ENCODE data around the gene GOLM1. TPM values are rescaled to one million over a fixed set of nuclear protein-coding genes. Genes with fewer than 3 reads are reported as not detected.

Gene GOLM1
- total and polyA plus RNA-seq, 2 donors (not counting 3 experiments of a cell fraction or from before 2014, with no cell fraction given): 49.8 to 108 TPM

GRCh38 chr9:86116425-86116824, 17.1 kb upstream of the GOLM1 start:
- no peak for TF ChIP-seq GATA2 (IDR thresholded peaks at IDR 0.05; ENCODE audit: insufficient read depth, insufficient read length, low read depth, low read length)
- TF ChIP-seq FOS (IDR thresholded peaks at IDR 0.05; ENCODE audit: borderline replicate concordance, insufficient read depth, low read length): no peak
- TF ChIP-seq, protein P1, sequence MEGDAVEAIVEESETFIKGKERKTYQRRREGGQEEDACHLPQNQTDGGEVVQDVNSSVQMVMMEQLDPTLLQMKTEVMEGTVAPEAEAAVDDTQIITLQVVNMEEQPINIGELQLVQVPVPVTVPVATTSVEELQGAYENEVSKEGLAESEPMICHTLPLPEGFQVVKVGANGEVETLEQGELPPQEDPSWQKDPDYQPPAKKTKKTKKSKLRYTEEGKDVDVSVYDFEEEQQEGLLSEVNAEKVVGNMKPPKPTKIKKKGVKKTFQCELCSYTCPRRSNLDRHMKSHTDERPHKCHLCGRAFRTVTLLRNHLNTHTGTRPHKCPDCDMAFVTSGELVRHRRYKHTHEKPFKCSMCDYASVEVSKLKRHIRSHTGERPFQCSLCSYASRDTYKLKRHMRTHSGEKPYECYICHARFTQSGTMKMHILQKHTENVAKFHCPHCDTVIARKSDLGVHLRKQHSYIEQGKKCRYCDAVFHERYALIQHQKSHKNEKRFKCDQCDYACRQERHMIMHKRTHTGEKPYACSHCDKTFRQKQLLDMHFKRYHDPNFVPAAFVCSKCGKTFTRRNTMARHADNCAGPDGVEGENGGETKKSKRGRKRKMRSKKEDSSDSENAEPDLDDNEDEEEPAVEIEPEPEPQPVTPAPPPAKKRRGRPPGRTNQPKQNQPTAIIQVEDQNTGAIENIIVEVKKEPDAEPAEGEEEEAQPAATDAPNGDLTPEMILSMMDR (IDR thresholded peaks at IDR 0.05; ENCODE audit: extremely low read depth in 1 of 2, insufficient read depth in 1 of 2, low read depth in 1 of 2, low read length in 2 of 2): no peak
- TF ChIP-seq EZH2 (IDR thresholded peaks at IDR 0.05; ENCODE audit: borderline replicate concordance, low read depth, low read length, severe bottlenecking): no peak
- TF ChIP-seq, protein P2, sequence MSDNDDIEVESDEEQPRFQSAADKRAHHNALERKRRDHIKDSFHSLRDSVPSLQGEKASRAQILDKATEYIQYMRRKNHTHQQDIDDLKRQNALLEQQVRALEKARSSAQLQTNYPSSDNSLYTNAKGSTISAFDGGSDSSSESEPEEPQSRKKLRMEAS (IDR thresholded peaks at IDR 0.05; ENCODE audit: insufficient read depth, insufficient read length): no peak
- TF ChIP-seq MYC (IDR thresholded peaks at IDR 0.05; ENCODE audit: low read depth, low read length): no peak
- TF ChIP-seq POLR2A (IDR thresholded peaks at IDR 0.05; ENCODE audit: low read depth, low read length): no peak
- TF ChIP-seq POLR2AphosphoS5 (IDR thresholded peaks at IDR 0.05; ENCODE audit: insufficient read depth, low read depth, low read length): no peak
- TF ChIP-seq JUN (IDR thresholded peaks at IDR 0.05; ENCODE audit: borderline replicate concordance, insufficient read depth, insufficient read length, low read depth): no peak
- intact Hi-C loops (cut with micrococcal nuclease) (no loop called here), dilution Hi-C loops (cut with MboI; ENCODE audit: extremely low pct_ligation_motif_present, low sequenced_read_pairs) (no loop called here)
- H3K9ac ChIP-seq (replicated peaks; ENCODE audit: extremely low read depth, insufficient read depth, low read length): no peak overlapping the region
- no peaks in the 10 kb centered on the region for H3K4me1 ChIP-seq (ENCODE audit: control insufficient read depth, extremely low read depth, insufficient read depth, low read length)
- H3K27me3 ChIP-seq (ENCODE audit: control insufficient read depth in 2 of 2, insufficient read depth in 2 of 2, low read length in 2 of 2): peaks cover 0 to 2% of the 10 kb centered on the region in 2 experiments
- no peaks in the 10 kb centered on the region for H3K9me3 ChIP-seq (replicated peaks; ENCODE audit: control insufficient read depth, insufficient read depth, low read length)
- DNase-seq (ENCODE audit: low read depth, low spot score): no peak
- no TSS peak for BruUV-seq (replicated peaks)
- no peak overlapping the region for H2AFZ ChIP-seq (ENCODE audit: low read depth, low read length)
- FAIRE-seq: no peak
- no peaks in the 10 kb centered on the region for H3K36me3 ChIP-seq (ENCODE audit: control insufficient read depth in 2 of 2, extremely low read depth in 1 of 2, insufficient read depth in 2 of 2, low read length in 2 of 2)
- ChIA-PET CTCF (no interaction called here), POLR2A (no interaction called here)
- no peaks in the 10 kb centered on the region for H3K79me2 ChIP-seq (ENCODE audit: control insufficient read depth, insufficient read depth, low read length)
- H4K20me1 ChIP-seq (replicated peaks; ENCODE audit: control insufficient read depth, extremely low read depth, insufficient read depth, low read length): no peaks in the 10 kb centered on the region
- no peak overlapping the region for H3K4me2 ChIP-seq (ENCODE audit: insufficient read depth, low read length)
- no peaks in the 10 kb centered on the region for H3K9me1 ChIP-seq (replicated peaks; ENCODE audit: control insufficient read depth, extremely low read depth, insufficient read depth, low read length)
- H3K27ac ChIP-seq (ENCODE audit: insufficient read depth, low read depth, low read length): no peak overlapping the region
- H3K4me3 ChIP-seq (replicated peaks in 1 of 3; ENCODE audit: insufficient read depth in 1 of 3, low read depth in 1 of 3, low read length in 3 of 3): no peak overlapping the region
